Astrocyte of the spinal cord (primary cell): Measurements from ENCODE around the gene ASPDH.

Experiments used
- DNase-seq: peaks from one replicate; pipeline ENCODE4 v3.0.0; 2011; ENCODE audit warnings: low read depth, low spot score
- H3K4me3 ChIP-seq: 2 replicates; pipeline ENCODE4 v1.5.1; 2011; ENCODE audit warnings: low read depth, mild to moderate bottlenecking, low read length, moderate library complexity
- in situ Hi-C: cut with HindIII; loops from 2 replicates; pipeline ENCODE4 v1.10.0; 2017; ENCODE audit warnings: low sequenced_read_pairs
- TF ChIP-seq, protein P1 (sequence below): IDR thresholded peaks from 2 replicates; pipeline ENCODE4 v1.5.1; 2012; ENCODE audit warnings: low read depth, mild to moderate bottlenecking, low read length, inconsistent platforms

The ASPDH gene

DNA sequence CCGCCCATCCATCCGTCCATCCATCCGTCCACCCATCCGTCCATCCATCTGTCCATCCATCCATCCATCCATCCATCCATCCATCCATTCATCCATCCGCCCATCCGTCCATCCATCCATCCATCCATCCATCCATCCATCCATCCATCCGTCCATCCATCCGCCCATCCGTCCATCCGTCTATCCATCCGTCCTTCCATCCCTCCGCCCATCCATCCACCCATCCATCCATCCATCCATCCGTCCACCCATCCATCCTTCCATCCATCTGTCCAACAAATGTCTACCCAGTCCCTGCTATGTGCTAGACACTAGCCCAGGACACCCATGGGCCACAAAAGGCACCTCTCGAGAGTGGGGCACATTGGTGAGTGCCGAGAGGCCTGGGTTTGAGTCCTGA is 38.8 kb upstream of the ASPDH start:
- no peak overlapping the region for H3K4me3 ChIP-seq
- in situ Hi-C loops, result no loop called here
- TF ChIP-seq, protein P1, sequence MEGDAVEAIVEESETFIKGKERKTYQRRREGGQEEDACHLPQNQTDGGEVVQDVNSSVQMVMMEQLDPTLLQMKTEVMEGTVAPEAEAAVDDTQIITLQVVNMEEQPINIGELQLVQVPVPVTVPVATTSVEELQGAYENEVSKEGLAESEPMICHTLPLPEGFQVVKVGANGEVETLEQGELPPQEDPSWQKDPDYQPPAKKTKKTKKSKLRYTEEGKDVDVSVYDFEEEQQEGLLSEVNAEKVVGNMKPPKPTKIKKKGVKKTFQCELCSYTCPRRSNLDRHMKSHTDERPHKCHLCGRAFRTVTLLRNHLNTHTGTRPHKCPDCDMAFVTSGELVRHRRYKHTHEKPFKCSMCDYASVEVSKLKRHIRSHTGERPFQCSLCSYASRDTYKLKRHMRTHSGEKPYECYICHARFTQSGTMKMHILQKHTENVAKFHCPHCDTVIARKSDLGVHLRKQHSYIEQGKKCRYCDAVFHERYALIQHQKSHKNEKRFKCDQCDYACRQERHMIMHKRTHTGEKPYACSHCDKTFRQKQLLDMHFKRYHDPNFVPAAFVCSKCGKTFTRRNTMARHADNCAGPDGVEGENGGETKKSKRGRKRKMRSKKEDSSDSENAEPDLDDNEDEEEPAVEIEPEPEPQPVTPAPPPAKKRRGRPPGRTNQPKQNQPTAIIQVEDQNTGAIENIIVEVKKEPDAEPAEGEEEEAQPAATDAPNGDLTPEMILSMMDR, result no peak
- no peak for DNase-seq

DNA sequence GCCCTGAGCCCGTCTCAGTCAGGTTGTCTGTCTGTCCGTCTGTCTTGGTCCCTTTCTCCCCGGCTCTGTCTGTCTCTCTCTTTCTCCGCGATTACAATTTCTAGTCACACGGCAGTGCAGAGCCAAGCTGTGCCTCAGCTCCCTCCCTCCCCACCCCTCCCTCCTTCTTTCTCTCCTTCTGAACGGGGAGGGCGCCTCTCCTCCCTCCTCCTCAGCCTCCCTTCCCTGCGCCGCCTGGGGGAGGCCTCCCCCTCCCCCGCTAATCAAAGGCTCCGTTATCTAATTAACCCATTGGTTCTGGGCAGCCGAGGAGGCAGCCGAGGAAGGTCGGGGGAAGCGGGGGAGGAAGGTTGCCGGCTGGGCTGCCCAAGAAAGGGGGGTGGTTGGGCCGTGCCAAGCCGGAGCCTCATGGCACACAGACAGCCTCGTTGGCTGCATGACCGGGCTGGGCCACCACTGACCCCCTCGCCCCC is 38.0 kb upstream of the ASPDH start:
- no peak for DNase-seq
- in situ Hi-C loops, result no loop called here
- TF ChIP-seq, protein P1, result no peak
- H3K4me3 ChIP-seq, result no peak overlapping the region

DNA sequence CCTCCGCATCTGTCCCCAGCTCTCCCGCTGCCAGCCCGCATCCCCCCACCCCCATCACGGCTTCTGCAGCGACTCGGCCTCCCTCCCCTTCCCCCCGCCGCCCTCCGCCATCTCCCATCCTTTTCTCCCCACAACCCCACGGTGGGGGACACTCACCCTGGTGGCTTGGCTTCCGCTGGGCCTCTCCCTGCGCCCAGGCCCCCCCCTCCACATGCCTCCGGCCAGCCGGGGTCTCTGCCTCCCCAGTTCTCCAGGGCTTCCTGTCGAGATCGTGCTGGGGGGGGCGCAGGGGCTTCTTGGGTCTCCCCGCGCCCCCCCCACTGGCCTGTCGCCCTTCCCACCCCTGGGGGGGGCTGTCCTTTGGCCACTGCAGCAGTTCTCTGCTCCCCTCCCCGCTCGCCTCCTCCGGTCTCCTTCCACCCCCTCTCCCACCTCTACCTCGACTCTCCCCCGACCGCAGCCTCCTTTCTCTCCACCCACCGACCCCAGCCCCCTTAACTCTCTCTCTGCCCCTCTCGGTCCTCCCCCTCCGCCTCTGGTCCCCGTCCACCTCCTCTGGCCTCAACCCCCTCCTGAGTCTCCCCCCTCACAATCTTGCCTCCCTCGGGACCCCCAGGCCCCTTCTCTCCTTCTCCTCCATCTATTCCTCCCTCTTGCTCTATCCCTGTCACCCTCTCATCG is 37.5 kb upstream of the ASPDH start:
- no peak overlapping the region for H3K4me3 ChIP-seq
- no peak for DNase-seq
- in situ Hi-C loops, result no loop called here
- TF ChIP-seq, protein P1, result no peak

DNA sequence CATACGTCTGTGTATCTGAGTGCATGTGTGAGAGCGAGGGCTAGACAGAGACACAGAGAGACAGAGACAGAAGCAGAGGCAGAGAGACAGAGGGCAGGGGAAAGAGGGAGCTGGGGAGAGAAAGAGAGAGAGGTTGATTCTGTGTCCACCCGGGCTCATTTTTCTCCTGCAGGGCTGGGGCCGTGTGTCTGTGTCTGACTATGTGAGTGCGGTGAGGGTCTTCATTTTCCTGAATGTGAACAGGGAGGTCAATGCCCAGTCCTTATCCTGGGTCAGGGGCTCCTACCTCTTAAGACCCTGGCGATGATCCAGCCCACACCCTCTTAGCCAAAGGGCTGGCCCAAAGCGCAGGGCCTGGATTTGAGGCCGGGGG is 36.9 kb upstream of the ASPDH start:
- TF ChIP-seq, protein P1, result no peak
- in situ Hi-C loops, result no loop called here
- no peak overlapping the region for H3K4me3 ChIP-seq
- DNase-seq, result no peak

DNA sequence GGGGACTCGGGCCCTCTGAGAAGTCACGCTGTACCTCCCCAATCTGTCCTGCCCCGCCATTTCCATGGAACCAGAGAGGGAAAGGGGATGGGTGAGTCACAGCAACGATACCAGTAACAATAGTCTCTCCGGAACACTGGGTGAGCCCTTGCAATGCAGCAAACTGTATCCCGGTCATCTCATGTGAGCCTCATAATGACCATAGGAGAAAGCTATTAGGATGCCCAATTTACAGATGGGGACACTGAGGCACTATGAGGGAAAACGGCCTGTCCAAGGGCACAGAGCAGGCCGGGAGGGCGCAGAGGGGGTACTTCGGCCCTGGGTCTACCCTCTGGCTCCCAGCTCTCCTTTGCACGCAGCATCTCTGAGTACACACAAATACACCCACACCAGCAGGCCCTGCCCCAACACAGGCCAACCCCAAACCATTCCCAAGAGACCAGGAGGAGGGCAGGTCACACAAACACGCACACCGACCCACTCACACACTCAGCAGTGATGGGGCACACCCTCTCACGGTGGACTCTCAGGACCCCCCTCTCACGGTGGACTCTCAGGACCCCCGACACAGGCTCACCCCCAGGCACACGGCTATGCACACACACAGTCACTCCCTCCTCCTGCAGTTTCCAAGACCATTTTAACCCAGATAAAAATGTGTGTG is 36.3 kb upstream of the ASPDH start:
- TF ChIP-seq, protein P1, result no peak
- no peak overlapping the region for H3K4me3 ChIP-seq
- DNase-seq, result no peak
- in situ Hi-C loops, result no loop called here

DNA sequence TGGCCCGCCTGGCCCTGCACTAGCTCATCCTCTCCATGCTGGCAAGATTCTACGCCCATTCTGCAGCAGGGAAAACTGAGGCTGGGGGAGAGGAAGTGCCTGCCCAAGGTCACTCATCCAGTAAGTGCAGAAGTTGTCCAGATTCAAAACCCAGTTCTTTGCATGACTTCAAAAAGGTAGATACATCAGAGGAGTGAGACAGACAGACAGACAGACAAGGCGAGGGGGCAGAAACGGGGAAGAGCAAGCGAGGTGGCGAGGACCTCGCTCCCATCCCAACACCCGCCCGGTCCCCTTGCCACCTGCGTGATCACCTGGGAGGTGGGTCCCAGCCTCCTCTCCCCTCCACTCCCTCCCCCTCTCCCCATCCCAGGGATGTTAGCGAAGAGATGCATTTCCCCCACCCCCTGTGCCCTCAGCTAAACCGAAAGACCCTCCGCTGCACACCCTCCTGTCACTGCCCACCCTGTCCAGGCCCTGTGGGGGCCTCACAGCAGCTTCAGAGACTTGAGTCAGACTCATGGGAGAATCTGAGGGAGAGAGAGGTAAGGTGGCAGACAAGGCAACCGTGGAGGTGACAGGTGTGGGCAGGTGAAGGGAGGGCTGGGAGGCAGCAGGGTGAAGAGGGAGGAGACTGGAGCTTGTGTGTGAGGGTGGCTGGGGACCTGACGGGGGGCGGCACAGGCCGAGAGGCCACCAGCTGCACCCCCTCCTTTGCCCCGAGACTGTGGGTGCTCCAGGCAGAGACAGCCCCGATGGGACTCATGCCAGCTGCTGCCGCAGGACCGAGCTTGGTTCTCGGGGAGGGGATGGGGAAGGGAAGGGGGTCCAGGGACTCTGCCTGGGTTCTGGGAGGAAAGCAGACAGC is 35.6 kb upstream of the ASPDH start:
- in situ Hi-C loops, result no loop called here

More for the DNA sequence above, 35.6 kb upstream of the ASPDH start:
- TF ChIP-seq, protein P1, result no peak
- no peak for DNase-seq
- H3K4me3 ChIP-seq, result no peak overlapping the region
